ENCODE measurements around the gene DLG2. TPM values are rescaled to one million over a fixed set of nuclear protein-coding genes. Genes with fewer than 3 reads are reported as not detected.
A peak's percentile ranks its signal among the peaks of the same experiment; 100 is the strongest.

DLG2 gene
- total and polyA plus RNA-seq, 4 experiments from 2014 or later = 0.78 to 2.7 (median 1.9) TPM

DNA sequence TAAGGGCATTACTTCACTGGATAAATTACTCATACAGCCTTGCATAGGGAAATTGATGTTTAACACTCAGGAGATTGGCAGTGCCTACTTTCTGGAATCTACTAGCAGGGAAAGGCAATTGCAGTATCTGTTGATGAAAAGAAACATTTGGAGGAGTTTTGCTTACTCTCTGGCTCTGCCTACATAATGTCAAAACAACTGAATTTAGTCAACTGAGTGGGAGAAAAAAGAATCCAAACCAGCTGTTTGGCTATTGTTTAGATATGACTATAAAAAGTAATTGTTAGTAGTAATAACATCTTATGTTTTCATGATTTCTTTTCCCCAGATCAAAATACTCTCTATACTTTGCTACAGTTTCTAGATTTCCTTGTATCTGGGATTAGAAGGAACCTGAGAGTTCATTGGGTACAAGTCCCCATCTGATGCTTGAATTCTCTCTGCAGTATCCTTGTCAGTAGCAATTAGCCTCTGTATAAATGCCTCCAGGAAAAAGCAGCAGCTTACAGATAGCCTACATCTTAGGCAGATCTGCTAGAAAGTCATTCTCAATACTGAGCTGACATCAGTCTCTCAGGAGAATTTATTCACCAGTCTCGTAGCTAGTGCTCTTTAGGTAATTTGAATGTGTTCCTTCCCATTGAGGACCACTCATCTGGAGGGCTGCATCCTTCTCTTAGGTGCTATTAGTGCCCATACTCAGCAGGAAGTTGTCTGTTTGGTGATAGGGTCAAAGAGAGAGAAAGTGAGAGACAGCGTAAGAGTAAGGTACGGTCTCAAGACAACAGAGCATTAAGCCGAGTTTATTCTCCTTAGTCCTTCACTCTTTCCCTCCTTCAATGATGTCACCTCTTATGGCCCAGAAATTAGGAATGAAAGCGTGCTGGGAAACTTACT is 2155.1 kb downstream of the DLG2 start:
- no peaks in the 10 kb centered on the region for H3K36me3 Mint-ChIP-seq
- Histone ChIP-seq H3K27me3 (ENCODE audit: insufficient read depth, low read length) (no peaks in the 10 kb centered on the region), H3K36me3 (ENCODE audit: insufficient read depth, low read length) (no peaks in the 10 kb centered on the region), H3K4me3 (ENCODE audit: low read length in 2 of 2) (no peak overlapping the region), H3K9me3 (ENCODE audit: control insufficient read depth in 1 of 2, low read length in 2 of 2) (no peaks in the 10 kb centered on the region), H3K27ac (ENCODE audit: low read depth, low read length) (no peak overlapping the region), H3K4me1 (ENCODE audit: insufficient read depth, low read length) (no peaks in the 10 kb centered on the region)
- intact Hi-C loops (cut with micrococcal nuclease) = no loop called here
- CTCF ChIA-PET (ENCODE audit: partially characterized antibody) = no interaction called here
- H3K9me3 Mint-ChIP-seq = peaks cover 0 to 4% (median 0%) of the 10 kb centered on the region in 8 donors
- H3K27me3 Mint-ChIP-seq = peaks cover 0 to 2% of the 10 kb centered on the region in 2 donors
- H3K4me3 Mint-ChIP-seq = peak overlapping the region in 3 of 8 donors; percentile 13 to 30 (median 27)
- H3K4me1 Mint-ChIP-seq = peaks cover 0 to 4% (median 1%) of the 10 kb centered on the region in 4 donors
- POLR2A ChIA-PET (ENCODE audit: partially characterized antibody) = no interaction called here
- DNase-seq = no peak
- no peak overlapping the region for H3K27ac Mint-ChIP-seq

- Histone ChIP-seq H3K4me3 (ENCODE audit: low read length in 2 of 2) (no peak overlapping the region), H3K36me3 (ENCODE audit: insufficient read depth, low read length) (no peaks in the 10 kb centered on the region), H3K4me1 (ENCODE audit: insufficient read depth, low read length) (no peaks in the 10 kb centered on the region), H3K27ac (ENCODE audit: low read depth, low read length) (no peak overlapping the region), H3K9me3 (ENCODE audit: control insufficient read depth in 1 of 2, low read length in 2 of 2) (no peaks in the 10 kb centered on the region), H3K27me3 (ENCODE audit: insufficient read depth, low read length) (no peaks in the 10 kb centered on the region)
- no peak overlapping the region for H3K4me3 Mint-ChIP-seq
- no peaks in the 10 kb centered on the region for H3K9me3 Mint-ChIP-seq
- peaks cover 0 to 5% of the 10 kb centered on the region in 2 donors for H3K27me3 Mint-ChIP-seq
- intact Hi-C loops (cut with micrococcal nuclease) = no loop called here
- DNase-seq = no peak
- H3K36me3 Mint-ChIP-seq = no peaks in the 10 kb centered on the region
- H3K27ac Mint-ChIP-seq = no peak overlapping the region
- POLR2A ChIA-PET (ENCODE audit: partially characterized antibody) = no interaction called here
- CTCF ChIA-PET (ENCODE audit: partially characterized antibody) = no interaction called here
- peaks cover 0 to 4% (median 1%) of the 10 kb centered on the region in 4 donors for H3K4me1 Mint-ChIP-seq
Measured at GRCh38 chr11:83467837-83468236, 2159.3 kb downstream of the DLG2 start.

- POLR2A ChIA-PET (ENCODE audit: partially characterized antibody) = no interaction called here
- Mint-ChIP-seq H3K27ac (no peak overlapping the region), H3K4me3 (no peak overlapping the region), H3K4me1 (no peaks in the 10 kb centered on the region), H3K9me3 (no peaks in the 10 kb centered on the region), H3K36me3 (no peaks in the 10 kb centered on the region), H3K27me3 (peaks cover 3 to 5% of the 10 kb centered on the region in 2 donors)
- Histone ChIP-seq H3K27me3 (ENCODE audit: insufficient read depth, low read length) (no peaks in the 10 kb centered on the region), H3K9me3 (ENCODE audit: control insufficient read depth in 1 of 2, low read length in 2 of 2) (no peaks in the 10 kb centered on the region), H3K27ac (ENCODE audit: low read depth, low read length) (no peak overlapping the region), H3K4me3 (ENCODE audit: low read length in 2 of 2) (no peak overlapping the region), H3K4me1 (ENCODE audit: insufficient read depth, low read length) (no peaks in the 10 kb centered on the region), H3K36me3 (ENCODE audit: insufficient read depth, low read length) (no peaks in the 10 kb centered on the region)
- intact Hi-C loops (cut with micrococcal nuclease) = no loop called here
- CTCF ChIA-PET (ENCODE audit: partially characterized antibody) = no interaction called here
- DNase-seq = no peak
Measured at GRCh38 chr11:83464160-83464944, 2162.8 kb downstream of the DLG2 start.

- H3K27ac ChIP-seq (ENCODE audit: low read depth, low read length) = no peak overlapping the region
- Mint-ChIP-seq H3K36me3 (no peaks in the 10 kb centered on the region), H3K9me3 (no peaks in the 10 kb centered on the region), H3K4me1 (no peaks in the 10 kb centered on the region), H3K4me3 (no peak overlapping the region), H3K27ac (no peak overlapping the region), H3K27me3 (peaks cover 3 to 5% of the 10 kb centered on the region in 2 donors)
- ChIA-PET POLR2A (ENCODE audit: partially characterized antibody) (no interaction called here), CTCF (ENCODE audit: partially characterized antibody) (no interaction called here)
- H3K27me3 ChIP-seq (ENCODE audit: insufficient read depth, low read length) = no peaks in the 10 kb centered on the region
- intact Hi-C loops (cut with micrococcal nuclease) = no loop called here
- no peaks in the 10 kb centered on the region for H3K36me3 ChIP-seq (ENCODE audit: insufficient read depth, low read length)
- no peaks in the 10 kb centered on the region for H3K9me3 ChIP-seq (ENCODE audit: control insufficient read depth in 1 of 2, low read length in 2 of 2)
- no peak overlapping the region for H3K4me3 ChIP-seq (ENCODE audit: low read length in 2 of 2)
- no peak for DNase-seq
- no peaks in the 10 kb centered on the region for H3K4me1 ChIP-seq (ENCODE audit: insufficient read depth, low read length)
Measured at GRCh38 chr11:83459798-83460197, 2167.3 kb downstream of the DLG2 start.

GRCh38 chr11:83456566-83456965 is 2170.6 kb downstream of the DLG2 start:
- no peaks in the 10 kb centered on the region for H3K36me3 ChIP-seq (ENCODE audit: insufficient read depth, low read length)
- no peak for DNase-seq
- intact Hi-C loops (cut with micrococcal nuclease) = no loop called here
- no peak overlapping the region for H3K4me3 ChIP-seq (ENCODE audit: low read length in 2 of 2)
- peaks cover 1 to 5% of the 10 kb centered on the region in 2 donors for H3K27me3 Mint-ChIP-seq
- H3K27ac ChIP-seq (ENCODE audit: low read depth, low read length) = no peak overlapping the region
- H3K4me1 Mint-ChIP-seq = no peaks in the 10 kb centered on the region
- no peaks in the 10 kb centered on the region for H3K27me3 ChIP-seq (ENCODE audit: insufficient read depth, low read length)
- ChIA-PET CTCF (ENCODE audit: partially characterized antibody) (no interaction called here), POLR2A (ENCODE audit: partially characterized antibody) (no interaction called here)
- no peaks in the 10 kb centered on the region for H3K9me3 Mint-ChIP-seq
- no peaks in the 10 kb centered on the region for H3K9me3 ChIP-seq (ENCODE audit: control insufficient read depth in 1 of 2, low read length in 2 of 2)
- no peaks in the 10 kb centered on the region for H3K4me1 ChIP-seq (ENCODE audit: insufficient read depth, low read length)
- no peak overlapping the region for H3K4me3 Mint-ChIP-seq
- no peak overlapping the region for H3K27ac Mint-ChIP-seq
- H3K36me3 Mint-ChIP-seq = no peaks in the 10 kb centered on the region

GRCh38 chr11:83456075-83456474 is 2171.1 kb downstream of the DLG2 start:
- Histone ChIP-seq H3K36me3 (ENCODE audit: insufficient read depth, low read length) (no peaks in the 10 kb centered on the region), H3K27ac (ENCODE audit: low read depth, low read length) (no peak overlapping the region), H3K4me3 (ENCODE audit: low read length in 2 of 2) (no peak overlapping the region), H3K4me1 (ENCODE audit: insufficient read depth, low read length) (no peaks in the 10 kb centered on the region), H3K9me3 (ENCODE audit: control insufficient read depth in 1 of 2, low read length in 2 of 2) (no peaks in the 10 kb centered on the region), H3K27me3 (ENCODE audit: insufficient read depth, low read length) (no peaks in the 10 kb centered on the region)
- H3K4me3 Mint-ChIP-seq = no peak overlapping the region
- H3K4me1 Mint-ChIP-seq = no peaks in the 10 kb centered on the region
- no peak for DNase-seq
- H3K27ac Mint-ChIP-seq = no peak overlapping the region
- H3K27me3 Mint-ChIP-seq = peaks cover 1 to 5% of the 10 kb centered on the region in 2 donors
- no peaks in the 10 kb centered on the region for H3K36me3 Mint-ChIP-seq
- POLR2A ChIA-PET (ENCODE audit: partially characterized antibody) = no interaction called here
- H3K9me3 Mint-ChIP-seq = no peaks in the 10 kb centered on the region
- intact Hi-C loops (cut with micrococcal nuclease) = no loop called here
- CTCF ChIA-PET (ENCODE audit: partially characterized antibody) = no interaction called here

DNA sequence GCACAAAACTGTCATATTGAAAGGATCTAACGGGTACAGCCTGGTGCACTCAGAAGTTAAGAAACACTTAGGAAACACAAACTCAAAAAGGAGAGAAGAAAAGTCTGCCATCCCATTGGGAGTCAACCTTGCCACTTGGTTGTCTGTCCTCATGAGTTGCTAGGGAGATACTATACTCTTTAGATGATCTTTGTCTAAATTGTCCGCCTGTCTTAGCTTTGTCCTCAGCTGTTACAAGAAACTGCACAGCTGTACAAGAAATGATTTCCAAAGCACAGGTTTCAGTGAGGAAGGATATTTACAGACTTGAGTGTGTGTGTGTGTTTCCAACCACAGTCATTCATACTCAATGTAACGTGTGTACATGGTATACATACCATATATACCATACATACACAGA is 2171.8 kb downstream of the DLG2 start:
- intact Hi-C loops (cut with micrococcal nuclease) = no loop called here
- H3K27ac Mint-ChIP-seq = no peak overlapping the region
- H3K4me3 Mint-ChIP-seq = no peak overlapping the region
- no peaks in the 10 kb centered on the region for H3K9me3 Mint-ChIP-seq
- peaks cover 1 to 5% of the 10 kb centered on the region in 2 donors for H3K27me3 Mint-ChIP-seq
- ChIA-PET CTCF (ENCODE audit: partially characterized antibody) (no interaction called here), POLR2A (ENCODE audit: partially characterized antibody) (no interaction called here)
- Histone ChIP-seq H3K9me3 (ENCODE audit: control insufficient read depth in 1 of 2, low read length in 2 of 2) (no peaks in the 10 kb centered on the region), H3K27ac (ENCODE audit: low read depth, low read length) (no peak overlapping the region), H3K36me3 (ENCODE audit: insufficient read depth, low read length) (no peaks in the 10 kb centered on the region), H3K4me1 (ENCODE audit: insufficient read depth, low read length) (no peaks in the 10 kb centered on the region), H3K4me3 (ENCODE audit: low read length in 2 of 2) (no peak overlapping the region), H3K27me3 (ENCODE audit: insufficient read depth, low read length) (no peaks in the 10 kb centered on the region)
- no peak for DNase-seq
- H3K36me3 Mint-ChIP-seq = no peaks in the 10 kb centered on the region
- no peaks in the 10 kb centered on the region for H3K4me1 Mint-ChIP-seq

All from CD4-positive, alpha-beta memory T cell (primary cell).